GM21528 (cell line): Measurements from ENCODE around the gene ADGRF3.
A peak's percentile ranks its signal among the peaks of the same experiment; 100 is the strongest.
"Not testable (repeated sequence)": the region's sequence is repeated elsewhere in the genome, so short reads cannot be mapped to it uniquely, and the experiment has no call there.

Source experiments
- ATAC-seq: cut with Tn5 transposase; IDR thresholded peaks from one replicate; pipeline ENCODE4 v1.9.1; 2021; ENCODE audit warnings: mild to moderate bottlenecking, moderate library complexity; ENCODE audit not compliant: unreplicated experiment, low FRiP score

ADGRF3 gene

GRCh38 chr2:26352892-26353291, 6.3 kb upstream of the ADGRF3 start:
- ATAC-seq: no peak

GRCh38 chr2:26351375-26352090, 4.9 kb upstream of the ADGRF3 start:
- ATAC-seq: no peak

GRCh38 chr2:26349690-26350089, 3.1 kb upstream of the ADGRF3 start:
- ATAC-seq: no peak

GRCh38 chr2:26347286-26347865, 787 bp upstream of the ADGRF3 start:
- ATAC-seq: no peak

GRCh38 chr2:26345545-26346453, 790 bp downstream of the ADGRF3 start, which contains the start of gene SELENOI:
SELENOI (plus strand) TSS chr2:26346143; CDS start chr2:26346233, 90 bp downstream.
- peak; percentile 94 for ATAC-seq

GRCh38 chr2:26345283-26345544, 1.4 kb downstream of the ADGRF3 start:
- no peak for ATAC-seq

- no peak for ATAC-seq
Observed at GRCh38 chr2:26344581-26345282, 1.9 kb downstream of the ADGRF3 start.

GRCh38 chr2:26340831-26341230, 5.8 kb downstream of the ADGRF3 start:
- ATAC-seq: no peak

GRCh38 chr2:26337298-26337697, 9.3 kb downstream of the ADGRF3 start:
- no peak for ATAC-seq

- no peak for ATAC-seq
Observed at GRCh38 chr2:26336719-26337118, 9.9 kb downstream of the ADGRF3 start.

- no peak for ATAC-seq
Observed at GRCh38 chr2:26335231-26335630, 11.4 kb downstream of the ADGRF3 start.

GRCh38 chr2:26333293-26333692, 13.3 kb downstream of the ADGRF3 start:
- ATAC-seq: no peak

GRCh38 chr2:26331321-26331720, 15.3 kb downstream of the ADGRF3 start:
- not testable (repeated sequence) for ATAC-seq

GRCh38 chr2:26330604-26331003, 16.0 kb downstream of the ADGRF3 start:
- no peak for ATAC-seq

GRCh38 chr2:26330114-26330549, 16.5 kb downstream of the ADGRF3 start:
- ATAC-seq: peak; percentile 68

- ATAC-seq: not testable (repeated sequence)
Observed at GRCh38 chr2:26329083-26329482, 17.5 kb downstream of the ADGRF3 start.

- ATAC-seq: no peak
Observed at GRCh38 chr2:26327291-26328272, 19.0 kb downstream of the ADGRF3 start.

GRCh38 chr2:26326514-26326913, 20.1 kb downstream of the ADGRF3 start:
- ATAC-seq: no peak

- no peak for ATAC-seq
Observed at GRCh38 chr2:26325851-26326250, 20.7 kb downstream of the ADGRF3 start.

- ATAC-seq: no peak
Observed at GRCh38 chr2:26324903-26325302, 21.7 kb downstream of the ADGRF3 start.
